Stimulated activated CD4-positive, alpha-beta T cell treated with anti-CD3 and anti-CD28 coated beads, Interleukin-1b, Interleukin-23, amount 100 ng/mL, for 24 hours (primary cell): Measurements from ENCODE around the gene GMCL1.

ENCODE experiments used
- DNase-seq, 4 experiments: peaks; one replicate each; pipeline ENCODE4 v3.0.0-alpha.2; 2020; ENCODE audit warnings: low read depth in 4 of 4, low spot score in 1 of 4

The GMCL1 gene

DNA sequence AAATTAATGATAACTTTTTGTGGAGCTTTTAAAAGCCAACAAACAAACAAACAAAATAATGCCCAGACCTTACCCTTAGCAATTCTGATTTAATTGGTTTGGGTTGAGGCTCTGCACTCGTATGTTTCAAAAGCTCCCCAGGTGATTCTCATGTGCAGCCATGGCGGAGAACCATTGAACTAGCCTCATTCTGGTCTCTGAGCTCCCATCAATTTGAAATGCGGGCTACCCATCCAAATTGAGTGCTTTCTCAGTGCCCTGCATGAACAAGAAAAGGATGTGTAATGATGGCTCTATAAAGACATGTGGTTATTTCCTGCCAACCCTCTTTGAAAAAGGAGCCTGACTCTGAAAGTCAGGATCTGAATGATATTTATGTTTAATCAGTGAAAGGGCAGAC lies 93.7 kb downstream of the GMCL1 start:
- DNase-seq = no peak

DNA sequence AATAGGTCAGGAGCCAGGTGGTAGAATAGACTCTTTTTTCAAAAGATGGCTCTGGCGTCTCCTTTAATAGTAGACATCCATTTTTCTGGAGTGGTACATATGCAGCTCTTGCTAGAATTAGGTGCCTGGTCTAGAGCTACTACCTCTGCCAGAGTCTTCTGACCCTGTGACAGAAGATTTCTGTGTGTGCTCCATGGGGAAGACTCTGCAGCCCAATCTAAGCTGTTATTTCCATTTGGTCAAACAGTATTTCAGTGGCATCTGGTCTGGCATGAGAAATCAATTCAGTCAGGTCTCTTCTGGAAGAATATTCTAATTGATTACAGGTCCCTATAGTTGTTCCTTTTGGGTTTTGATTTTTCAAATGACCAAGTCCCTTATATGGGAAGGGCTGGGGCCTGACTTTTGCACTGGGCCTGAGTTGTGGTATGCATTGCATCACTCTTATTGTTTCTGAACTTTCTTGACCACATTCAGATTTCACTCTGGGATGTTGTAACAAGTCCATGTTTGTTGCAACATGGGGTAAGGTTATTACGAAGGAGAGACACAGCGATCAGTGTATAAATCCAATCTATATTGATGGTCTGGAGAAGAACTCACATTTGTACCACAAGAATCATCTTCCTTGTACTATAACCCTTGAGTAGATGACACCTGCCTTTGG lies 97.5 kb downstream of the GMCL1 start:
- no peak for DNase-seq
